Mononuclear cell (primary cell): ENCODE results near the gene ZNF549. TPM values are rescaled to one million over a fixed set of nuclear protein-coding genes. Genes with fewer than 3 reads are reported as not detected.
A peak's percentile ranks its signal among the peaks of the same experiment; 100 is the strongest.

Source experiments
- H3K27me3 ChIP-seq: 2 replicates; pipeline ENCODE4 v1.6.0; 2011; ENCODE audit warnings: low read length, control low read depth; ENCODE audit not compliant: insufficient read depth
- H3K4me1 ChIP-seq: 2 replicates; pipeline ENCODE4 v1.5.1; 2011; ENCODE audit warnings: mild to moderate bottlenecking, low read length, control low read depth; ENCODE audit not compliant: insufficient read depth
- H3K4me3 ChIP-seq: 2 replicates; pipeline ENCODE4 v1.5.1; 2011; ENCODE audit warnings: mild to moderate bottlenecking, low read length, moderate library complexity
- H3K9me3 ChIP-seq: 2 replicates; pipeline ENCODE4 v1.5.1; 2011; ENCODE audit warnings: low read depth, mild to moderate bottlenecking, control low read depth, low read length
- total RNA-seq: library from RNA; depleted of rRNA; stranded (reverse); fragments of >200 nt; gene quantifications from one replicate; pipeline ENCODE4 v1.2.3, GENCODE V29; 2012

The ZNF549 gene
- total RNA-seq, 1 donor, result 8.1 TPM

- Histone ChIP-seq H3K27me3 (peaks cover 2% of the 10 kb centered on the region), H3K4me3 (no peak overlapping the region), H3K9me3 (peaks cover 9% of the 10 kb centered on the region), H3K4me1 (peaks cover 19% of the 10 kb centered on the region)
Observed at GRCh38 chr19:57558525-57558924, 31.4 kb downstream of the ZNF549 start.

- Histone ChIP-seq H3K4me3 (peak overlapping the region; percentile 75), H3K27me3 (peaks cover 2% of the 10 kb centered on the region), H3K9me3 (peaks cover 14% of the 10 kb centered on the region), H3K4me1 (peaks cover 19% of the 10 kb centered on the region)
Observed at GRCh38 chr19:57559008-57559403, 31.9 kb downstream of the ZNF549 start.

DNA sequence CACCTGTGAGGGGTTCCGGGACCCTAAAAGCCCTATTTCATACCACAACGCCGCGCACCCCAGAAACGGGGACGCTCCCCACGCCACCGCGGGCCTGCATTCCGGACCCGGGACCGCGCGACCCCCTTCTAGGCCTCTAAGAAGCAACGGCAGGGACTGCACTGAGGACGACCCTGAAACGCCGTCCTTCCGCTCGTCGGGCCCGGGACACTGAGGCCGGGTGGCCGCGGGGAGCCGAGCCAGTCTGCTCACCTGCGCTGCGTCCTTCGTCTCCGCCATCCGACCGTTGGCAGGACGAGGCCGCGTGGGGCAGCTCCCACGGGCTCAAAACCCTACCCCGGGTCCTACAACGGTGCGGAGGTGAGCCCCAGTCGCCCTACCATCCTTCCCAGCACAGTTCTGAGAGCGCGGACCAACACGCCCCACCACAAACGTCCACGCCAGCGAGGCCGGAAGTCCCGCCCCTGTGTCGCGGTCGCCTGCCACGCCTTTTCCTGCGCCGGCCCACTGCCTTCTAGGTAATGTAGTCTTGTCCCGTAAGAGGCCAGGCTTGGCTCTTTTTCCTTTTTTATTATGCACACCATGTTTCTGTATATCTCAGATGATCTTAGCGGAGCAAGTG, 32.4 kb downstream of the ZNF549 start, which contains the start of gene ZNF550:
TSS of gene ZNF550 (minus strand) at position 460 of the 622 bp plus-strand sequence. CDS start at position 279, 181 bp downstream.
- Histone ChIP-seq H3K4me1 (peaks cover 19% of the 10 kb centered on the region), H3K27me3 (peaks cover 2% of the 10 kb centered on the region), H3K9me3 (peaks cover 12% of the 10 kb centered on the region), H3K4me3 (peak within 1 kb of the TSS; percentile 75)

DNA sequence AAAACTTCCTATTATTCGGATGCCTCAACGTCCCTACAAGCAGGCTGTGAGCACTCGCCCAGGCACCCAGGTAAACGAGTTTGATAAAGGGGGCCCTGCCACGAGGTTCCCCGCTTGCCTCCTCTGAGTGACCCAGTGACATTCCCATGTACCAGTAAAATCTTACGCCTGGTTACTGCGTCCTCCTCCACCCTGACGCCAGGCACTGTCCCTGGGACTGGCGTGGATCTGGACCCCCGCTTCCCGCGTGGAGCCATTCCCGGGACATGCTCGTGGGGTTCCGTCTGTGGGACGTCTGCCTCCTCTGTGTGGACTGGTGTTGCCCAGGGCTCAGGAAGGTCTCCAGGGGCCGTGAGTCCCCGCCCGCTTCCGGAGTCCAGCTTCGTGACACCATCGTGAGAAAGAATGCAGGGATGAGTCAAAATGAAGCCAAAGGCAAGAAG, 32.9 kb downstream of the ZNF549 start:
- Histone ChIP-seq H3K9me3 (peaks cover 12% of the 10 kb centered on the region), H3K27me3 (peaks cover 2% of the 10 kb centered on the region), H3K4me1 (peaks cover 19% of the 10 kb centered on the region), H3K4me3 (peak overlapping the region; percentile 75)

- H3K4me3 ChIP-seq, result no peak overlapping the region
- peaks cover 13% of the 10 kb centered on the region for H3K4me1 ChIP-seq
- peaks cover 45% of the 10 kb centered on the region for H3K9me3 ChIP-seq
- H3K27me3 ChIP-seq, result peaks cover 2% of the 10 kb centered on the region
Observed at GRCh38 chr19:57563547-57563946, 36.4 kb downstream of the ZNF549 start.

GRCh38 chr19:57566396-57567265, 39.5 kb downstream of the ZNF549 start:
- Histone ChIP-seq H3K4me3 (no peak overlapping the region), H3K27me3 (peaks cover 2% of the 10 kb centered on the region), H3K9me3 (peaks cover 68% of the 10 kb centered on the region), H3K4me1 (no peaks in the 10 kb centered on the region)

- Histone ChIP-seq H3K9me3 (peaks cover 90% of the 10 kb centered on the region), H3K27me3 (no peaks in the 10 kb centered on the region), H3K4me1 (no peaks in the 10 kb centered on the region), H3K4me3 (no peak overlapping the region)
Observed at GRCh38 chr19:57570707-57571106, 43.6 kb downstream of the ZNF549 start.

DNA sequence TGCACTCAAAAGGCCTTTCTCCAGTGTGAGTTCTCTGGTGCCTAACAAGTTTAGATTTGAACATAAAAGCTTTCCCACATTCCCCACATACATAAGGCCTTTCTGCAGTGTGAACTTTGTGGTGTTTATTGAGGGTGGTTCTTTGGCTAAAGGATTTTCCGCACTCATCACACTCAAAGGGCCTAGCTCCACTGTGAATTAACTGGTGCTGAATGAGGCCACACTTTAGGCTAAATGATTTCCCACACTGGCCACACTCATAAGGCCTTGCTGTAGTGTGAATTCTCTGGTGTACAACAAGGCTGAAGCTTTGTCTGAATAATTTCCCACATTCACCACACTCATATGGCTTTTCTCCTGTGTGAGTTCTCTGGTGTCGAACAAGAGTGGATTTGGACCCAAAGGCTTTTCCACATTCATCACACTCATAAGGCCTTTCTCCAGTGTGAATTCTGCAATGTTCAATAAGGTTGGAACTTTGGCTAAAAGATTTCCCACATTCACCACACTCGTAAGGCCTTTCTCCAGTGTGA, 45.3 kb downstream of the ZNF549 start:
- Histone ChIP-seq H3K4me1 (no peaks in the 10 kb centered on the region), H3K9me3 (peaks cover 72% of the 10 kb centered on the region), H3K4me3 (no peak overlapping the region), H3K27me3 (no peaks in the 10 kb centered on the region)

GRCh38 chr19:57576661-57577060, 49.5 kb downstream of the ZNF549 start:
- Histone ChIP-seq H3K9me3 (peaks cover 41% of the 10 kb centered on the region), H3K27me3 (no peaks in the 10 kb centered on the region), H3K4me3 (no peak overlapping the region), H3K4me1 (peaks cover 16% of the 10 kb centered on the region)

DNA sequence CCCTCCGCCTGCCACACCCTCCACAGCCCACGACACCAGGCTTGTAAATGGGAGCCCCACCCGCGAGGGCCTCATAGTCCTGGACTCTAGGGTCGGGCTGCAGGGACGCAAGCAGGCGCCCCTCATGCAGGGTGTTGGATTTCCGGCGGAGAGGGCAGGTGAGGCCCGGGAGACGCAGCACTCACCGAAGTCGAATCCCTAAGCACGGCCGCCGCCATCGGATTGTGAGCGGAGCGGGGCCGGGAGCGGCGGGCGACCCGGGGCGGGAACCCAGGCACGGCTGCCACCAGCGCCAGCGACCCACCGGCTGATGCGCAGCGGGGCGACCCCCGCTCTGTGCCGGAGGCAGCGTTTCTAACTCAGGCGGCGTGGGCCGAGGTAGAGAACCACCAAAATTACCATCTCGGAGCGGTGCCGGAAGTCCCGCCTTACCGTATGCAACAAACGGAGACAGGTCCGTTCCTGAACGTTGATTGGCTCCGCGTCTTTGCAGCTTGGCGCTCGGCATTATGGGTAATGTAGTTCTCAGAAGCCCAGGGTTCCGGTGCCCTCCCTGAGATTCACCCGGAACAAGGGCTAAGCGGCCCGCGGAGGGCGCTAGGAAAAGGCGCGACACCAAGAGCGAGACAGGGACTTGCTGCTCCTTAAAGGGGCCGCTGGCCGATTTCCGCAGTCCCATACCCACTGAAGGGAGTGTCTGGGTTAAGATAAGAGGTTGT, 51.5 kb downstream of the ZNF549 start, which contains the start of gene ZNF416:
TSS of gene ZNF416 (minus strand) at position 425 of the 719 bp plus-strand sequence. CDS start at position 218, 207 bp downstream.
- peaks cover 23% of the 10 kb centered on the region for H3K4me1 ChIP-seq
- peak within 1 kb of the TSS; percentile 71 for H3K4me3 ChIP-seq
- no peaks in the 10 kb centered on the region for H3K27me3 ChIP-seq
- H3K9me3 ChIP-seq, result peaks cover 21% of the 10 kb centered on the region

- H3K9me3 ChIP-seq, result peaks cover 15% of the 10 kb centered on the region
- no peak overlapping the region for H3K4me3 ChIP-seq
- peaks cover 26% of the 10 kb centered on the region for H3K4me1 ChIP-seq
- no peaks in the 10 kb centered on the region for H3K27me3 ChIP-seq
Observed at GRCh38 chr19:57583104-57583520, 56.0 kb downstream of the ZNF549 start.

- H3K4me1 ChIP-seq, result peaks cover 22% of the 10 kb centered on the region
- H3K27me3 ChIP-seq, result no peaks in the 10 kb centered on the region
- H3K4me3 ChIP-seq, result peak within 1 kb of the TSS; percentile 44
- H3K9me3 ChIP-seq, result peaks cover 22% of the 10 kb centered on the region
Observed at GRCh38 chr19:57583521-57584416, 56.6 kb downstream of the ZNF549 start, which contains the start of gene ZIK1. Gene ZIK1, plus strand, starts transcription at chr19:57584145. Its CDS starts 212 bp downstream, at chr19:57584357.

- H3K27me3 ChIP-seq, result no peaks in the 10 kb centered on the region
- peaks cover 60% of the 10 kb centered on the region for H3K9me3 ChIP-seq
- peaks cover 16% of the 10 kb centered on the region for H3K4me1 ChIP-seq
- H3K4me3 ChIP-seq, result no peak overlapping the region
Observed at GRCh38 chr19:57587529-57587928, 60.4 kb downstream of the ZNF549 start.

DNA sequence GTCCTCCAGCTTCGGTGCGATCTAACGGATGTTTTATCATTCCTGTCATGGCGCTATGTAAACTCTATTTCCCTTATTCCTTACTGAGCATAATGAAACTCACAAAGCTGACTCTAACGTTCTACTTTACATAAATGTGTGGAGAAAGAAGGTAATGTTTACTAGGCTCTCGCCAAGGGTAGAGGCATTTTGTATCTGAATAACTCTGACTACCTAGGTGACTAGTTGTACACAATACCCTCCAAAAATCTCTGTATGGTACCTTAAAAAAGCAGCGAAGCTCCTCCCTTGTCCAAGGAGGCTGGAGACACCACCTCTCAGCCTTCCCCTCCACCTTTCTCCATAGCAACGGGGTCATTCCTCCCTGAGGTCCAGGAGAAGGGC, 72.2 kb downstream of the ZNF549 start:
- H3K4me1 ChIP-seq, result peaks cover 9% of the 10 kb centered on the region
- no peaks in the 10 kb centered on the region for H3K27me3 ChIP-seq
- peak overlapping the region; percentile 56 for H3K4me3 ChIP-seq
- H3K9me3 ChIP-seq, result peaks cover 14% of the 10 kb centered on the region
